CD4-positive, alpha-beta memory T cell (primary cell): ENCODE data around the gene HPSE2. TPM values are rescaled to one million over a fixed set of nuclear protein-coding genes. Genes with fewer than 3 reads are reported as not detected.

Experiments used
- CTCF ChIA-PET: fragments of 350-600 bp; sonication (Branson Sonifier 250); formaldehyde crosslinking; loops from one replicate; lab custom pipeline; 2021; ENCODE audit warnings: inconsistent platforms; ENCODE audit not compliant: partially characterized antibody; lab: Charles Lee
- POLR2A ChIA-PET: fragments of 350-600 bp; sonication (Branson Sonifier 250); formaldehyde crosslinking; loops from one replicate; lab custom pipeline; 2021; ENCODE audit not compliant: partially characterized antibody; lab: Charles Lee
- DNase-seq, 5 donors: peaks; one replicate each; pipeline versions ENCODE4 v3.0.0 to v3.0.0-alpha.2; 2020 to 2022; ENCODE audit warnings: mixed read lengths in 1 of 5
- H3K27ac ChIP-seq: one replicate; pipeline ENCODE4 v1.7.0; 2013; ENCODE audit warnings: low read depth, low read length
- H3K27me3 ChIP-seq: 2 replicates; pipeline ENCODE4 v1.7.0; 2013; ENCODE audit warnings: mild to moderate bottlenecking, low read length, moderate library complexity; ENCODE audit not compliant: insufficient read depth
- H3K36me3 ChIP-seq: 2 replicates; pipeline ENCODE4 v1.7.0; 2013; ENCODE audit warnings: mild to moderate bottlenecking, low read length, moderate library complexity; ENCODE audit not compliant: insufficient read depth
- H3K4me1 ChIP-seq: 2 replicates; pipeline ENCODE4 v1.7.0; 2013; ENCODE audit warnings: mild to moderate bottlenecking, low read length, moderate library complexity; ENCODE audit not compliant: insufficient read depth
- H3K4me3 ChIP-seq, 2 donors: one replicate each; pipeline ENCODE4 v1.7.0; 2013; ENCODE audit warnings: low read length in 2 of 2, mild to moderate bottlenecking in 1 of 2
- H3K9me3 ChIP-seq, 2 donors: one replicate each; pipeline ENCODE4 v1.7.0; 2013; ENCODE audit warnings: low read length in 2 of 2, control low read depth in 1 of 2; ENCODE audit not compliant: control insufficient read depth in 1 of 2
- H3K27ac Mint-ChIP-seq, 7 donors: one replicate each; pipeline ENCODE4 v1.8.0; 2020 to 2021; ENCODE audit warnings: mixed read lengths in 7 of 7, mild to moderate bottlenecking in 6 of 7, inconsistent platforms in 3 of 7, moderate library complexity in 3 of 7
- H3K27me3 Mint-ChIP-seq, 2 donors: one replicate each; pipeline ENCODE4 v1.8.0; 2020 to 2021; ENCODE audit warnings: mixed read lengths in 2 of 2
- H3K36me3 Mint-ChIP-seq, 2 donors: one replicate each; pipeline ENCODE4 v1.8.0; 2020 to 2021; ENCODE audit warnings: mixed read lengths in 2 of 2, inconsistent platforms in 1 of 2, mild to moderate bottlenecking in 1 of 2
- H3K4me1 Mint-ChIP-seq, 4 donors: one replicate each; pipeline ENCODE4 v1.8.0; 2020 to 2021; ENCODE audit warnings: mixed read lengths in 4 of 4, mild to moderate bottlenecking in 1 of 4
- H3K4me3 Mint-ChIP-seq, 8 donors: one replicate each; pipeline ENCODE4 v1.8.0; 2020 to 2021; ENCODE audit warnings: mixed read lengths in 8 of 8, mild to moderate bottlenecking in 7 of 8, moderate library complexity in 6 of 8, inconsistent platforms in 3 of 8
- H3K9me3 Mint-ChIP-seq, 8 donors: one replicate each; pipeline ENCODE4 v1.8.0; 2020 to 2021; ENCODE audit warnings: mixed read lengths in 8 of 8, mild to moderate bottlenecking in 5 of 8, inconsistent platforms in 3 of 8, moderate library complexity in 1 of 8
- intact Hi-C: fragments of 100-400 bp; cut with micrococcal nuclease; formaldehyde crosslinking; loops from one replicate; pipeline ENCODE4 v1.15.1; 2023
- polyA plus RNA-seq, 2 donors: library from polyadenylated mRNA; unstranded; fragments of 300-500 nt; fragmentation: Illumina TruSeq; gene quantifications; one replicate each; pipeline ENCODE4 v1.2.3, GENCODE V29; 2021
- total RNA-seq, 2 experiments: library from RNA; stranded (reverse); gene quantifications; one replicate each; pipeline ENCODE4 v1.2.3, GENCODE V29; 2021

HPSE2 gene
- total and polyA plus RNA-seq, 4 experiments from 2014 or later, result 0.09 to 0.12 TPM; not detected in 2

GRCh38 chr10:98967601-98968000 is 268.1 kb downstream of the HPSE2 start:
- CTCF ChIA-PET, result no interaction called here
- POLR2A ChIA-PET, result no interaction called here

GRCh38 chr10:98963608-98964007 is 272.0 kb downstream of the HPSE2 start:
- Mint-ChIP-seq H3K27ac (no peak overlapping the region), H3K9me3 (peaks cover 0 to 9% (median 1%) of the 10 kb centered on the region in 8 donors), H3K4me1 (no peaks in the 10 kb centered on the region), H3K27me3 (peaks cover 0 to 3% of the 10 kb centered on the region in 2 donors), H3K36me3 (no peaks in the 10 kb centered on the region), H3K4me3 (no peak overlapping the region)
- intact Hi-C loops, result no loop called here
- no peaks in the 10 kb centered on the region for H3K4me1 ChIP-seq
- no peaks in the 10 kb centered on the region for H3K36me3 ChIP-seq
- DNase-seq, result no peak
- no peaks in the 10 kb centered on the region for H3K9me3 ChIP-seq
- H3K27me3 ChIP-seq, result no peaks in the 10 kb centered on the region
- no peak overlapping the region for H3K4me3 ChIP-seq
- no peak overlapping the region for H3K27ac ChIP-seq
- ChIA-PET POLR2A (no interaction called here), CTCF (no interaction called here)

More at GRCh38 chr10:98967601-98968000, 268.1 kb downstream of the HPSE2 start:
- Histone ChIP-seq H3K36me3 (no peaks in the 10 kb centered on the region), H3K4me1 (no peaks in the 10 kb centered on the region), H3K27me3 (no peaks in the 10 kb centered on the region), H3K9me3 (no peaks in the 10 kb centered on the region), H3K4me3 (no peak overlapping the region), H3K27ac (no peak overlapping the region)
- no peak overlapping the region for H3K27ac Mint-ChIP-seq
- intact Hi-C loops, result no loop called here
- H3K9me3 Mint-ChIP-seq, result peaks cover 0 to 7% (median 3%) of the 10 kb centered on the region in 8 donors
- no peaks in the 10 kb centered on the region for H3K36me3 Mint-ChIP-seq
- no peak overlapping the region for H3K4me3 Mint-ChIP-seq
- peaks cover 0 to 3% of the 10 kb centered on the region in 2 donors for H3K27me3 Mint-ChIP-seq
- DNase-seq, result no peak
- no peaks in the 10 kb centered on the region for H3K4me1 Mint-ChIP-seq

GRCh38 chr10:98959379-98959778 is 276.3 kb downstream of the HPSE2 start:
- no peaks in the 10 kb centered on the region for H3K36me3 ChIP-seq
- Mint-ChIP-seq H3K27me3 (no peaks in the 10 kb centered on the region), H3K4me1 (no peaks in the 10 kb centered on the region), H3K36me3 (no peaks in the 10 kb centered on the region), H3K27ac (no peak overlapping the region), H3K4me3 (no peak overlapping the region), H3K9me3 (peaks cover 0 to 7% (median 1%) of the 10 kb centered on the region in 8 donors)
- H3K9me3 ChIP-seq, result no peaks in the 10 kb centered on the region
- POLR2A ChIA-PET, result no interaction called here
- no peak for DNase-seq
- CTCF ChIA-PET, result no interaction called here
- H3K27ac ChIP-seq, result no peak overlapping the region
- intact Hi-C loops, result no loop called here
- no peaks in the 10 kb centered on the region for H3K27me3 ChIP-seq
- no peak overlapping the region for H3K4me3 ChIP-seq
- H3K4me1 ChIP-seq, result no peaks in the 10 kb centered on the region

- H3K36me3 ChIP-seq, result no peaks in the 10 kb centered on the region
- peaks cover 0 to 6% (median 1%) of the 10 kb centered on the region in 8 donors for H3K9me3 Mint-ChIP-seq
Observed at GRCh38 chr10:98957801-98958200, 277.9 kb downstream of the HPSE2 start.

GRCh38 chr10:98956576-98957260 is 278.9 kb downstream of the HPSE2 start:
- Histone ChIP-seq H3K27me3 (no peaks in the 10 kb centered on the region), H3K4me3 (no peak overlapping the region), H3K27ac (no peak overlapping the region), H3K9me3 (no peaks in the 10 kb centered on the region), H3K4me1 (no peaks in the 10 kb centered on the region), H3K36me3 (no peaks in the 10 kb centered on the region)
- Mint-ChIP-seq H3K9me3 (peaks cover 0 to 5% (median 1%) of the 10 kb centered on the region in 8 donors), H3K27me3 (peaks cover 0 to 2% of the 10 kb centered on the region in 2 donors), H3K4me3 (no peak overlapping the region), H3K4me1 (no peaks in the 10 kb centered on the region), H3K36me3 (no peaks in the 10 kb centered on the region), H3K27ac (no peak overlapping the region)
- POLR2A ChIA-PET, result no interaction called here
- CTCF ChIA-PET, result no interaction called here
- intact Hi-C loops, result no loop called here
- DNase-seq, result no peak

More at GRCh38 chr10:98957801-98958200, 277.9 kb downstream of the HPSE2 start:
- Histone ChIP-seq H3K4me1 (no peaks in the 10 kb centered on the region), H3K4me3 (no peak overlapping the region), H3K27ac (no peak overlapping the region), H3K27me3 (no peaks in the 10 kb centered on the region), H3K9me3 (no peaks in the 10 kb centered on the region)
- POLR2A ChIA-PET, result no interaction called here
- CTCF ChIA-PET, result no interaction called here
- Mint-ChIP-seq H3K4me1 (no peaks in the 10 kb centered on the region), H3K4me3 (no peak overlapping the region), H3K27me3 (peaks cover 0 to 2% of the 10 kb centered on the region in 2 donors), H3K27ac (no peak overlapping the region), H3K36me3 (no peaks in the 10 kb centered on the region)
- intact Hi-C loops, result no loop called here
- DNase-seq, result no peak

GRCh38 chr10:98953251-98953650 is 282.4 kb downstream of the HPSE2 start:
- no peak overlapping the region for H3K4me3 Mint-ChIP-seq
- intact Hi-C loops, result no loop called here
- H3K36me3 Mint-ChIP-seq, result no peaks in the 10 kb centered on the region
- H3K27ac Mint-ChIP-seq, result no peak overlapping the region
- Histone ChIP-seq H3K36me3 (no peaks in the 10 kb centered on the region), H3K27ac (no peak overlapping the region), H3K9me3 (no peaks in the 10 kb centered on the region), H3K4me3 (no peak overlapping the region), H3K4me1 (no peaks in the 10 kb centered on the region), H3K27me3 (no peaks in the 10 kb centered on the region)
- no peaks in the 10 kb centered on the region for H3K4me1 Mint-ChIP-seq
- POLR2A ChIA-PET, result no interaction called here
- H3K27me3 Mint-ChIP-seq, result peaks cover 0 to 2% of the 10 kb centered on the region in 2 donors
- DNase-seq, result no peak
- peaks cover 0 to 5% (median 1%) of the 10 kb centered on the region in 8 donors for H3K9me3 Mint-ChIP-seq
- CTCF ChIA-PET, result no interaction called here

GRCh38 chr10:98951269-98952000 is 284.2 kb downstream of the HPSE2 start:
- Histone ChIP-seq H3K4me1 (no peaks in the 10 kb centered on the region), H3K36me3 (no peaks in the 10 kb centered on the region), H3K27me3 (no peaks in the 10 kb centered on the region), H3K9me3 (no peaks in the 10 kb centered on the region), H3K4me3 (no peak overlapping the region), H3K27ac (no peak overlapping the region)
- CTCF ChIA-PET, result no interaction called here
- no peak for DNase-seq
- no peaks in the 10 kb centered on the region for H3K36me3 Mint-ChIP-seq
- POLR2A ChIA-PET, result no interaction called here
- no peaks in the 10 kb centered on the region for H3K4me1 Mint-ChIP-seq
- no peak overlapping the region for H3K4me3 Mint-ChIP-seq
- no peak overlapping the region for H3K27ac Mint-ChIP-seq
- H3K9me3 Mint-ChIP-seq, result peaks cover 0 to 4% (median 2%) of the 10 kb centered on the region in 8 donors
- peaks cover 0 to 2% of the 10 kb centered on the region in 2 donors for H3K27me3 Mint-ChIP-seq
- intact Hi-C loops, result no loop called here
